HepG2 (cell line): ENCODE data around the gene ZMYM4. TPM values are rescaled to one million over a fixed set of nuclear protein-coding genes. Genes with fewer than 3 reads are reported as not detected.

Experiments
- DNMT3B ChIP-seq: conservative IDR thresholded peaks from 2 replicates; pipeline ENCODE4 v1.6.1; 2016; ENCODE audit warnings: missing biosample characterization, control low read depth
- HES4 ChIP-seq: sonication (generic); formaldehyde crosslinking; IDR thresholded peaks from 2 replicates; pipeline ENCODE4 v1.9.0; 2021; ENCODE audit warnings: mild to moderate bottlenecking, missing genetic modification reagents, borderline replicate concordance
- MEIS1 ChIP-seq: sonication (generic); formaldehyde crosslinking; IDR thresholded peaks from 2 replicates; pipeline ENCODE4 v1.9.0; 2021; ENCODE audit warnings: mild to moderate bottlenecking, missing genetic modification reagents, moderate library complexity, borderline replicate concordance
- MEIS2 ChIP-seq: sonication (generic); formaldehyde crosslinking; IDR thresholded peaks from 2 replicates; pipeline ENCODE4 v1.9.0; 2021; ENCODE audit warnings: mild to moderate bottlenecking, missing genetic modification reagents
- MYNN ChIP-seq: sonication (generic); formaldehyde crosslinking; IDR thresholded peaks from 2 replicates; pipeline ENCODE4 v1.4.0; 2020; ENCODE audit warnings: mild to moderate bottlenecking, low read depth, missing genetic modification reagents
- NCOR1 ChIP-seq: fragments of 200-600 bp; sonication (generic); IDR thresholded peaks from 2 replicates; pipeline ENCODE4 v1.7.0; 2017; ENCODE audit warnings: antibody characterized with exemption, low read length, borderline replicate concordance
- SMYD3 ChIP-seq: sonication (generic); formaldehyde crosslinking; IDR thresholded peaks from 2 replicates; pipeline ENCODE4 v1.8.1; 2023; ENCODE audit warnings: mild to moderate bottlenecking, missing genetic modification reagents
- TMF1 ChIP-seq: sonication (generic); formaldehyde crosslinking; IDR thresholded peaks from 2 replicates; pipeline ENCODE4 v1.8.1; 2022; ENCODE audit warnings: low read depth, missing genetic modification reagents
- U2AF1 ChIP-seq: fragments of 200-400 bp; formaldehyde crosslinking; optimal IDR thresholded peaks from 2 replicates; pipeline ENCODE3; 2017; ENCODE audit warnings: mild to moderate bottlenecking, low read depth, low read length
- ZNF660 ChIP-seq: sonication (generic); formaldehyde crosslinking; IDR thresholded peaks from 2 replicates; pipeline ENCODE4 v1.5.1; 2020; ENCODE audit warnings: mild to moderate bottlenecking, low read depth, missing genetic modification reagents, borderline replicate concordance
- ZNF737 ChIP-seq: sonication (generic); formaldehyde crosslinking; IDR thresholded peaks from 2 replicates; pipeline ENCODE4 v1.5.0; 2020; ENCODE audit warnings: missing genetic modification reagents, mild to moderate bottlenecking, borderline replicate concordance
- ZNF772 ChIP-seq: sonication (generic); formaldehyde crosslinking; IDR thresholded peaks from 2 replicates; pipeline ENCODE4 v1.5.0; 2020; ENCODE audit warnings: mild to moderate bottlenecking, missing genetic modification reagents
- ZZZ3 ChIP-seq: sonication (generic); formaldehyde crosslinking; IDR thresholded peaks from 2 replicates; pipeline ENCODE4 v1.4.0; 2020; ENCODE audit warnings: missing genetic modification reagents, mild to moderate bottlenecking, borderline replicate concordance
- polyA plus RNA-seq, 8 experiments: library from polyadenylated mRNA; depleted of rRNA in 3 of 8; stranded (reverse) in 7 of 8; unstranded in 1 of 8; fragments of >200 nt; fragmentation: Illumina TruSeq in 4 of 8; extraction: Trizol in 4 of 8; gene quantifications; 2 replicates each; pipeline versions ENCODE4 v1.2.1 to v1.2.3, GENCODE V29; 2011 to 2016; ENCODE audit warnings: low read depth in 4 of 8, missing spikeins in 1 of 8, mixed read lengths in 1 of 8; ENCODE audit not compliant: insufficient read depth in 1 of 8
- total RNA-seq, 5 experiments: library from RNA; depleted of rRNA; stranded (reverse); fragments of >200 nt; fragmentation: Illumina TruSeq; extraction: Trizol; gene quantifications; 2 replicates each; pipeline ENCODE4 v1.2.3, GENCODE V29; 2016; ENCODE audit warnings: low read depth in 1 of 5
- TF ChIP-seq, protein P1 (sequence below), 2 experiments: sonication (generic) in 1 of 2; formaldehyde crosslinking in 1 of 2; IDR thresholded peaks; 2 replicates each; pipeline versions ENCODE4 v1.4.0 to v1.6.1; 2018 to 2020; ENCODE audit warnings: missing genetic modification reagents in 2 of 2, borderline replicate concordance in 1 of 2, low read depth in 1 of 2, mild to moderate bottlenecking in 1 of 2, missing biosample characterization in 1 of 2
- TF ChIP-seq, protein P2 (sequence below): IDR thresholded peaks from 2 replicates; pipeline ENCODE4 v1.6.1; 2016; ENCODE audit warnings: low read depth, borderline replicate concordance
- TF ChIP-seq, protein P3 (sequence below): sonication (generic); formaldehyde crosslinking; IDR thresholded peaks from 2 replicates; pipeline ENCODE4 v1.8.0; 2022; ENCODE audit warnings: missing genetic modification reagents, mild to moderate bottlenecking, moderate library complexity, borderline replicate concordance
- TF ChIP-seq, protein P4 (sequence below): sonication (generic); formaldehyde crosslinking; IDR thresholded peaks from 2 replicates; pipeline ENCODE4 v1.4.0; 2020; ENCODE audit warnings: low read depth, mild to moderate bottlenecking, missing genetic modification reagents
- TF ChIP-seq, protein P5 (sequence below): sonication (generic); formaldehyde crosslinking; IDR thresholded peaks from 2 replicates; pipeline ENCODE4 v1.8.1; 2023; ENCODE audit warnings: mild to moderate bottlenecking, moderate library complexity, missing genetic modification reagents
- TF ChIP-seq, protein P6 (sequence below): sonication (generic); formaldehyde crosslinking; conservative IDR thresholded peaks from 2 replicates; pipeline ENCODE4 v1.8.1; 2023; ENCODE audit warnings: missing genetic modification reagents

ZMYM4 gene
- total and polyA plus RNA-seq, 2 of the 13 experiments (the other 11 are each of a cell fraction or from before 2014, with no cell fraction given) = 13.9 to 37.6 TPM

DNA sequence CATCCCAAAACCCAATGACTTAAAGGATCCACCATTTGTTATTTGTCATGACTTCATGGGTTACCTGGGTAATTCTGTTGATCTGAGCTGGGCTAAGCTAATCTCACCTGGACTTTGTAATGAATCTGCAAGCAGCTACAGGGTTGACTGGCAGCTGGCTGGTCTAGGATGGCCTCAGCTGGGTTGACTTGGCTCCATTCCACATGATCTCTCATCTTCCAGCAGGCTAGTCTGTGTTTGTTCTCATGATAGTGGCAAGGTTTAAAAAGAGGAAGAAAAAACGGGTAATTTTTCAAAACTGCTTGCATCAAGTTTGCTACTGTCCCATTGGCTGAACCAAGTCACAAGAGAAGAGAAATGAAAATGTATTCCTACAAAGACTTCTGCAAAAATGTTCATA lies 24.8 kb upstream of the ZMYM4 start (continued):
- TF ChIP-seq, protein P1, sequence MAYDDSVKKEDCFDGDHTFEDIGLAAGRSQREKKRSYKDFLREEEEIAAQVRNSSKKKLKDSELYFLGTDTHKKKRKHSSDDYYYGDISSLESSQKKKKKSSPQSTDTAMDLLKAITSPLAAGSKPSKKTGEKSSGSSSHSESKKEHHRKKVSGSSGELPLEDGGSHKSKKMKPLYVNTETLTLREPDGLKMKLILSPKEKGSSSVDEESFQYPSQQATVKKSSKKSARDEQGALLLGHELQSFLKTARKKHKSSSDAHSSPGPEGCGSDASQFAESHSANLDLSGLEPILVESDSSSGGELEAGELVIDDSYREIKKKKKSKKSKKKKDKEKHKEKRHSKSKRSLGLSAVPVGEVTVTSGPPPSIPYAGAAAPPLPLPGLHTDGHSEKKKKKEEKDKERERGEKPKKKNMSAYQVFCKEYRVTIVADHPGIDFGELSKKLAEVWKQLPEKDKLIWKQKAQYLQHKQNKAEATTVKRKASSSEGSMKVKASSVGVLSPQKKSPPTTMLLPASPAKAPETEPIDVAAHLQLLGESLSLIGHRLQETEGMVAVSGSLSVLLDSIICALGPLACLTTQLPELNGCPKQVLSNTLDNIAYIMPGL (CRISPR knock-in tag; IDR thresholded peaks at IDR 0.05; ENCODE audit: borderline replicate concordance in 1 of 2, low read depth in 1 of 2) = no peak
- no peak for TF ChIP-seq TMF1
- 0 out of 2 replicates have a peak, but pooled peaks have one; percentile 41 for TF ChIP-seq MEIS2 (CRISPR knock-in tag)
- TF ChIP-seq, protein P2, sequence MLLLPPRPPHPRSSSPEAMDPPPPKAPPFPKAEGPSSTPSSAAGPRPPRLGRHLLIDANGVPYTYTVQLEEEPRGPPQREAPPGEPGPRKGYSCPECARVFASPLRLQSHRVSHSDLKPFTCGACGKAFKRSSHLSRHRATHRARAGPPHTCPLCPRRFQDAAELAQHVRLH (CRISPR knock-in tag) = no peak
- TF ChIP-seq MYNN = no peak
- no peak for TF ChIP-seq ZNF737
- TF ChIP-seq DNMT3B (CRISPR knock-in tag) = no peak
- TF ChIP-seq HES4 (CRISPR knock-in tag) = no peak
- TF ChIP-seq, protein P3, sequence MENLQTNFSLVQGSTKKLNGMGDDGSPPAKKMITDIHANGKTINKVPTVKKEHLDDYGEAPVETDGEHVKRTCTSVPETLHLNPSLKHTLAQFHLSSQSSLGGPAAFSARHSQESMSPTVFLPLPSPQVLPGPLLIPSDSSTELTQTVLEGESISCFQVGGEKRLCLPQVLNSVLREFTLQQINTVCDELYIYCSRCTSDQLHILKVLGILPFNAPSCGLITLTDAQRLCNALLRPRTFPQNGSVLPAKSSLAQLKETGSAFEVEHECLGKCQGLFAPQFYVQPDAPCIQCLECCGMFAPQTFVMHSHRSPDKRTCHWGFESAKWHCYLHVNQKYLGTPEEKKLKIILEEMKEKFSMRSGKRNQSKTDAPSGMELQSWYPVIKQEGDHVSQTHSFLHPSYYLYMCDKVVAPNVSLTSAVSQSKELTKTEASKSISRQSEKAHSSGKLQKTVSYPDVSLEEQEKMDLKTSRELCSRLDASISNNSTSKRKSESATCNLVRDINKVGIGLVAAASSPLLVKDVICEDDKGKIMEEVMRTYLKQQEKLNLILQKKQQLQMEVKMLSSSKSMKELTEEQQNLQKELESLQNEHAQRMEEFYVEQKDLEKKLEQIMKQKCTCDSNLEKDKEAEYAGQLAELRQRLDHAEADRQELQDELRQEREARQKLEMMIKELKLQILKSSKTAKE (CRISPR knock-in tag) = no peak
- TF ChIP-seq, protein P4, sequence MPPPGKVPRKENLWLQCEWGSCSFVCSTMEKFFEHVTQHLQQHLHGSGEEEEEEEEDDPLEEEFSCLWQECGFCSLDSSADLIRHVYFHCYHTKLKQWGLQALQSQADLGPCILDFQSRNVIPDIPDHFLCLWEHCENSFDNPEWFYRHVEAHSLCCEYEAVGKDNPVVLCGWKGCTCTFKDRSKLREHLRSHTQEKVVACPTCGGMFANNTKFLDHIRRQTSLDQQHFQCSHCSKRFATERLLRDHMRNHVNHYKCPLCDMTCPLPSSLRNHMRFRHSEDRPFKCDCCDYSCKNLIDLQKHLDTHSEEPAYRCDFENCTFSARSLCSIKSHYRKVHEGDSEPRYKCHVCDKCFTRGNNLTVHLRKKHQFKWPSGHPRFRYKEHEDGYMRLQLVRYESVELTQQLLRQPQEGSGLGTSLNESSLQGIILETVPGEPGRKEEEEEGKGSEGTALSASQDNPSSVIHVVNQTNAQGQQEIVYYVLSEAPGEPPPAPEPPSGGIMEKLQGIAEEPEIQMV (CRISPR knock-in tag) = no peak
- no peak for TF ChIP-seq ZZZ3
- no peak for TF ChIP-seq SMYD3 (CRISPR knock-in tag)
- no peak for TF ChIP-seq ZNF660 (CRISPR knock-in tag)
- TF ChIP-seq ZNF772 (CRISPR knock-in tag) = no peak
- TF ChIP-seq NCOR1 = peak; percentile 19; the same call in 1 of the 2 replicates
- TF ChIP-seq, protein P5, sequence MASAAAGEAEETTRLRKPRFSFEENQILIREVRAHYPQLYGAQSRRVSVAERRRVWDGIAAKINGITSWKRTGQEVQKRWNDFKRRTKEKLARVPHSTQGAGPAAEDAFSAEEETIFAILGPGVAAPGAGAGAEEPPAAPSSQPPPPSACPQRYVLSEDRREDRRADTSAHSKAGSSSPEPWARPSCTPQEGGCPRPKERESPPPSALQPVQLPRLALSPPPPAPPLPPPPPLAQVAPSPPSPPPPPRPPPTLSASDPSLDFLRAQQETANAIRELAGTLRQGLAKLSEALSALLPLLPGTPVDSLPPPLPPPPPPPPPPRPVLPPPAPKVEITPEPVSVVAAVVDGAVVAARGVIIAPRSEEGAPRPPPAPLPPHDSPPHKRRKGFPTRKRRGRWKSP (CRISPR knock-in tag) = no peak
- no peak for TF ChIP-seq MEIS1
- TF ChIP-seq, protein P6, sequence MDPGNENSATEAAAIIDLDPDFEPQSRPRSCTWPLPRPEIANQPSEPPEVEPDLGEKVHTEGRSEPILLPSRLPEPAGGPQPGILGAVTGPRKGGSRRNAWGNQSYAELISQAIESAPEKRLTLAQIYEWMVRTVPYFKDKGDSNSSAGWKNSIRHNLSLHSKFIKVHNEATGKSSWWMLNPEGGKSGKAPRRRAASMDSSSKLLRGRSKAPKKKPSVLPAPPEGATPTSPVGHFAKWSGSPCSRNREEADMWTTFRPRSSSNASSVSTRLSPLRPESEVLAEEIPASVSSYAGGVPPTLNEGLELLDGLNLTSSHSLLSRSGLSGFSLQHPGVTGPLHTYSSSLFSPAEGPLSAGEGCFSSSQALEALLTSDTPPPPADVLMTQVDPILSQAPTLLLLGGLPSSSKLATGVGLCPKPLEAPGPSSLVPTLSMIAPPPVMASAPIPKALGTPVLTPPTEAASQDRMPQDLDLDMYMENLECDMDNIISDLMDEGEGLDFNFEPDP (CRISPR knock-in tag) = no peak
- no peak for TF ChIP-seq U2AF1
